Measurements from ENCODE around the gene DPM3.
"Not testable (repeated sequence)": the region's sequence is repeated elsewhere in the genome, so short reads cannot be mapped to it uniquely, and the experiment has no call there.

The DPM3 gene

DNA sequence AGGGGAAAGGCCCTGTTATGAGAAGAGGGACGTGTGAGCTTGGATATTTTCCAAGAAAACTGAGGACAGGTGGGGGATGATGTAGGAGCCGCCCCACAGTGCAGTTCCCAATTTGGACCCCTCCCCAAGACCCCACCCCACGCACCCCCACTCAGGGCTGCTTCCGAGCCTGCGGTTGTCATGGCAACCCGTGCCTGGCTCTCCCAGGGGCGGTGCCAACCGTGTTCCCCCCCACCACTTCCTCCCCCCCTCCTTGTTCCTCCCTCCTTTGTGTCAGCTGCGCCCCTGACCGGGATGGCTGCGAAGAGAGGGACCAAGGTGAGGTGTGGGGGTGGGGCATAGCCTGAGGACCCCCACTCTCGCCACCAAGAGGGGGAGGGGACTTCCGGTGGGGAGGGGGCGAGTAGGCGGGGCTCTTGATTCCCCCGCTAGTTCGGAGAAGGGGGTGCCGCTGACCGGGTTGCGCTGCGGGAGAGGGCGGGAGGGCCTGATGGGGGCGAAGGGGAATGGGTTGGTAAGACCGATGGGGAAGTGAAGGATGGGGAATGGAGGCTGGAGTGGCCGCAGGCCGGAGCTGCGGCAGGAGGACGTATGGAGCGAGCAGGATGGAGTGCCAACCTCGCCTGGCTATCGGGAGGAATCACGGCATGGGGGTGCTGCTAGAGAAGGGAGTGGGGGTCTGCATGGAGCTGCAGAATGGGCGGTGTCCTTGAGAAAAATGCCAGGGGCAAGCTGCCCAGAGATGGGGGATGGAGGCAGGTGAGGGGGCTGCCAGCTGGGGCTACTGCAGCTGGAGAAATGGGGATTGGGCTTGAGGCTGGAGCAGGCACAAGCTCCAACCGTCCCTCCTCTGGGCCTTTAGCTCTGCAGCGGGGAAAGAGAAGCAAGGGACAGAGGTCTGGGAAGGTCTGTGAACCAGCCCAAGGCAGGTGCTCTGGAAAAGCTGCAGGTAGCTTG, 34.3 kb upstream of the DPM3 start:
- DNase-seq, result peak; percentile 76

DNA sequence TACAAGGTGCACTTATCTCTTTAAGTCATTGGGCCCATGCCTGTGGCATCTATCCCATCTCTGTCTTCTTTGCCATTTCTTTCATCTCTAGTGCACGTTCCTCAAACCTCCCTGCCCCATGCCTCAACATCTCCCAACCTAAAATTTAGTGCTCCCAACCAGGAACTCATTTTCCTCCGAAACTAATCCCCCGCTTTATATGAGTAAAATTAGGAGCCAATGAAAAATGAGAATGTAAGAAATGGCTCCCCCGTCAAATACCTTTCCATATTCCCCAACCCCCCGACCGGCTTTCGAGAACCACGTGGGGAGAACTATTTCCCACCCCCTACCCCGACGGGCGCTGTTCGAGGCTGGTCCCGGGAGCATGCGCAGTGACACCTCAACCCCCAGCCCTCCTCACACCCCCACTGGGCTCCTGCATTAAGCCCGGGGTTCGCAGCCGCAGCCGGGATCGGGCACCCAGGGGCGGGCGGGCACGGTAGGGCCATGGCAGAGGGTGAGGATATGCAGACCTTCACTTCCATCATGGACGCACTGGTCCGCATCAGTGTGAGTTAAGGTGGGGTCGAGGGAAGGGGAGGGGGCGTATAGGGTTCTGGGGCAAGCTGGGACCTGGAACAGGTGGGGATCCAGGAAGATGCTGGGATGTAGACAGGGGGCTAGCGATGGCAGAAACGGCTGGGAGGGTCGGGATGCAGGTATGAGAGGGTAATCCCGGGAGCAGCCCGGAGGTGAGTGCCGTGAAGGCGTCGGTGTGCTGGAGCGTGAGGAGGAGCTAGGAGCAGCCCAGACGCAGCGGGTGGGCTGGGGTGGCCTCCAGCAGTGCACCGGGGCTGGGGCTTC, 33.4 kb upstream of the DPM3 start, which contains the start of gene TRIM46:
Gene TRIM46, plus strand, starts transcription at position 372 of the 846 bp plus-strand sequence. Its CDS starts 118 bp downstream, at position 490.
- DNase-seq, result peak; percentile 79

DNA sequence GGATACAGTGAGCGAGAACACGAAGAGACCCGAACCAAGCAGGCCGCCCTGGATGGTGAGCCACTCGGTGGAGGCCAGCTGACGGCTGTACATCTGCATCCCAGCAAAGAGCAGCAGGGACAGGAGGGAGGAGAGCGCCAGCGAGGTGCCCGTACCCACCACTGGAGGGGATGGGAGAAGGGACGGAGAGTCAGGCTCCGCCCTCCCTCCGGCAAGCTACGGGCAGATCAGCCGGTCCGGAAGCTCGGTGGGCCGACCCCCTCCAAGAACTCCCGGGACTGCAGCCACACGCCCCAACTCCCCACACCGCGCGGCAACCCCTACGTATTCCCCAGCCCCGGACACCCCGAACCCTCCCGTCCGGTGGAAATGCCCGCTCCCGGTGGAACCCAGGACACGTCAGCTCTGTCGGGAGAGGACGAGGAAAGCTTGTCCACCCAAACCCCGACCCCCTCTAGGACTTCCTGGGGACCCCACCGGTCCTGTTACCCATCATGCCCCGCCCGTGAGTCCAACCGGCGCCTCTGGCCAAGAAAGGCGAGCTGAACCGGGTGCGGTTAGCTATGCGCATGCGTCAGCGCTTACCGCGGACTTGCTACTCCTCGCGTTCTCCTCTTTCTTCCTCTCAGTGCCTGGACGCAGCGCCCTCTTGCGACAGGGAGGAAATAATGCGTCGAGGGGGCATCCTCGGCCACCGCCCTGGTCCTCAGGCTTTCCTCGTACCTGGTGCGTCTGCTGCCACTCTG, 32.6 kb upstream of the DPM3 start, which contains the start of gene KRTCAP2:
Gene KRTCAP2, minus strand, starts transcription at position 573 of the 746 bp plus-strand sequence. Its CDS starts 80 bp downstream, at position 493.
- peak; percentile 98 for DNase-seq

DNA sequence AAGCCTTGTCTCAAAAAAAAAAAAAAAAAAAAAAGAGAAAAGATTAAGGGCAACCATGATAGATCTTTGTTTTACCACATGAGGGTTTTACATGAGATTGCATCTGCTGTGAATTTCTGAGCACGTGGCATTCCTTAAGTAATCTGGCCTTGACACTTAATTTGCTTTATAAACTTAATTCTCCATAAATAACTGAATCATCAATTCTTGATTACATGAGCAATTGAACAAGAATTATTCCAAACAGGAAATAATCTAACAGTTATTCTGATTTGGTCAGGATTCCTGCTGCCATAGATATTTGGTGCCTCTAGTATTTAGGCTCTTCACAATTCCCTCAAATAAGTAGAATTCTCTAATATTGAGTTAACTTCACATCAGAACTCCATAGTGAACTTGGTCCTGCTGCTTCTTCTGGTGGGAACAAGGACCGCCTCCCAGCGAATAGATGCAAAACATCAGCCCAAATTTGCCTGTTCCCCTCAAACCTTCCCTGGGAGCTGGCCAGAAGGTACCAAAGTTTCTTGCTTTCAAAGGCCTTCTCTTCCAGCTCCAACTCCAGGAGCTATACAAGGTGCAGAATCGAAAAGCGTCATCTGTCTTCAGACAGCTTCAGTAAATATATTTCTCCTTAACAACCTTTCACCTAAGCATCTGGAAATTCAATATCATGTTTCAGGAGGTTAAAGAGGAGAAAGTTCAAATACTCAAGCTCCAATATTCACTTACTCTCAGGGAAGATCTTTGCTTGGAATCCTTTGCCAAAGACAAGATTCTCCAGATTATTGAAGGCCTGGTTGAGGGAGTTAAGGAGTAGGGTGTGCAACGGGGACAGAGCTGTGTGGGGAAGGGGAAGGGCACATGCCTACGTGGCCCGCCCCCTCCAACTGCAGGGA, 31.8 kb upstream of the DPM3 start:
- no peak for DNase-seq

DNA sequence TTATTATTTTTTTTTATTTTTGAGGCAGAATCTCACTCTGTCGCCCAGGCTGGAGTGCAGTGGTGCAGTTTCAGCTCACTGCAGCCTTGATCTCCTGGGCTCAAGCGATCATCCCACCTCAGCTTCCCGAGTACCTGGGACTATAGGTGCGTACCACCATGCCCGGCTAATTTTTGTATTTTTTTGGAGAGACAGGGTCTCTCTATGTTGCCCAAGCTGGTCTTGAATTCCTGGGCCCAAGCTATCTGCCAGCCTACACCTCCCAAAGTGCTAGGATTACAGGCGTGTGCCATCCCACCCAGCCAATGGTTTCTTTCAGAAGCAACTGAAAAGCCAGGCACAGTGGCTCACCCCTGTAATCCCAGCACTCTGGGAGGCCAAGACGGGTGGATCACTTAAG, 30.5 kb upstream of the DPM3 start:
- DNase-seq, result no peak

DNA sequence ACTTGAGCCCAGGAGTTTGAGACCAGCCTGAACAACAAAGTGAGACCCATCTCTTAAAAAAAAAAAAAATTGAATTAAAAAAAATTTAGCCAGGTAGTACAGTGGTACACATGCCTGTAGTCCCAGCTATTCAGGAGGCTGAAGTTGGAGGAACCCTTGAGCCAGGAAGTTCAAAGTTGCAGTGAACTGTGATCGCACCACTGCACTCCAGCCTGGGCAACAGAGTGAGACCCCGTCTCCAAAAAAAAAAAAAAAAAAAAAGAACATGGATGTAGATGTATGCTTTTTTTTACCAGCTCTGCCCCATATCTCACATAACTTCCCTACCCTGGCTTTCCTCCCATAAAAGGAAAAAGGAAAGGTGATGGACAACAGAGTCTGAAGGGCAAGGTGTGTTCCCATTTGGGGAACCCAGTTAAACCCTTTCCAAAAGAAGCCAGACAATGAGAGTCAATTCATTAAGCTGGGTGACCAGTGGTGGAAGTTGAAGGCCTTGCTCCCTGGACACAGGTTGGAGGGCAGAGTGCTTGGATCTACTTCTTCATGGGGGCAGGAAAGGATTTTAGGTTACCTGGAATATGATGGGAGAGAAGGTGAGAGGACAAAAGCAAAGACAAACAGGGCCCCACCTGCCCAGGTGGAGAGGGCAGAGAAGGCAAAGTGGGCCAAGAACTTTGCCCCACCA, 29.9 kb upstream of the DPM3 start:
- no peak for DNase-seq

DNA sequence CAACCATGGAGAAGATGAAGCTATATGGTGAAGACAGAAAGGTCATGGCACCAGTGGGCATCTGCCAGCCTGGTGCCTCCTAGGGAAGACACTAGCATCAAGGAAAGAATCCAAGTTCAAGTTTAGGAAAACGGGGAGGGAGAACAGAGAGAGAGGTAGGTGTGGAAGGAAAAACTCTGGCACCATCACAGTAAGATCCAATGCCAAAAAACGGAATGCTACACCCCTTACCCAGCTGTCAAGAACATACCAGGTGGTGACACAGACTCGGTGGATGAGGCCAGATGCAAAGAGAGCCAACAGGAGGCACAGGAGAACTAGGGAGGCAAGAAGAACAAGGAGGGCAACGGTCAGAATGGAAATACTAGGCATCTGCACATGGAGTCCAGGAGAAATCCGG, 29.2 kb upstream of the DPM3 start:
- no peak for DNase-seq

DNA sequence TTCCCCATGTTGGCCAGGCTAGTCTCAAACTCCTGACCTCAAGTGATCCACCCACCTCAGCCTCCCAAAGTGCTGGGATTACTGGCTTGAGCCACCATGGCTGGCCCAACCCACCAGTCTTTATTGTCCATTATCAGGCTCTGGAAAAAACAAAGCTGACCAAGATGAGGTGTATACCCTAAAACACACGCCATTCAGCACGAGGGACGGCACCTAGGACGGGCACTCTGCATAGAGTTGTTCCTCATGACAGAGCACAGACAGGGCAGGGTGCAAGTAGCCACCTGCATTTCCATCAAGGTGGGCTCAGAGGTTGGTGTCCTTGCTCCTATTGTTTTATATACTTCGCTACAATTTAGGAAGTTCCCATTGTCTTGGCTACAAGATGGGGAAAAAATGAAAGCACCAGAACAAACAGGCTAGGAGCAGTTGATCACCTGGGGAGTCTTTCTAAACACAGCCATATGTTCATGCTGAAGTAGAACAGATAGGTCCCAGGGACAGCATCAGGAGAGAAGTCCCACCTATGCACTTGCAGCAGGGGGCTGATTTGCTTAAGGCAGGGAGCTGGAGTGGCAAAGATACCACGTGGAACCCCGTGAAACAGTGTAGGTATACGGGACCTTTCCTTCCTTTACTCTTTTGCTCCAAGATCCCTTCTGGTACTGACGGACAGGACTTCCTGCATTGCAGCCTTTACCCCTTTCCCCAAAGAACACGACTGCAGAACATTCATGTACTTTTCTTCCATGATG, 28.3 kb upstream of the DPM3 start:
- no peak for DNase-seq

DNA sequence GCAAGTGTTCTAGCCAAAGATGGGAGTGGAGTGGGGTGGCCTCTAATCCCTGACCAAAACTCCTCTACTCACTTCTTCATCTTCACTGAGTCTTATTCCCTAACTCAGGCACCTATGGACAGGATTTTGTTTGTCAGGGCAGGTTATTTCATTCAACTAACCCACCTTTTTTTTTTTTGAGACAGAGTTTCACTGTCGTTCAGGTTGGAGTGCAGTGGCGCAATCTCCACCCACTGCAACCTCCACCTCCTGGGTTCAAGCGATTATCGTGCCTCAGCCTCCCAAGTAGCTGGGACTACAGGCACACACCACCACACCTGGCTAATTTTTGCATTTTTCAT, 27.7 kb upstream of the DPM3 start:
- DNase-seq, result not testable (repeated sequence)

DNA sequence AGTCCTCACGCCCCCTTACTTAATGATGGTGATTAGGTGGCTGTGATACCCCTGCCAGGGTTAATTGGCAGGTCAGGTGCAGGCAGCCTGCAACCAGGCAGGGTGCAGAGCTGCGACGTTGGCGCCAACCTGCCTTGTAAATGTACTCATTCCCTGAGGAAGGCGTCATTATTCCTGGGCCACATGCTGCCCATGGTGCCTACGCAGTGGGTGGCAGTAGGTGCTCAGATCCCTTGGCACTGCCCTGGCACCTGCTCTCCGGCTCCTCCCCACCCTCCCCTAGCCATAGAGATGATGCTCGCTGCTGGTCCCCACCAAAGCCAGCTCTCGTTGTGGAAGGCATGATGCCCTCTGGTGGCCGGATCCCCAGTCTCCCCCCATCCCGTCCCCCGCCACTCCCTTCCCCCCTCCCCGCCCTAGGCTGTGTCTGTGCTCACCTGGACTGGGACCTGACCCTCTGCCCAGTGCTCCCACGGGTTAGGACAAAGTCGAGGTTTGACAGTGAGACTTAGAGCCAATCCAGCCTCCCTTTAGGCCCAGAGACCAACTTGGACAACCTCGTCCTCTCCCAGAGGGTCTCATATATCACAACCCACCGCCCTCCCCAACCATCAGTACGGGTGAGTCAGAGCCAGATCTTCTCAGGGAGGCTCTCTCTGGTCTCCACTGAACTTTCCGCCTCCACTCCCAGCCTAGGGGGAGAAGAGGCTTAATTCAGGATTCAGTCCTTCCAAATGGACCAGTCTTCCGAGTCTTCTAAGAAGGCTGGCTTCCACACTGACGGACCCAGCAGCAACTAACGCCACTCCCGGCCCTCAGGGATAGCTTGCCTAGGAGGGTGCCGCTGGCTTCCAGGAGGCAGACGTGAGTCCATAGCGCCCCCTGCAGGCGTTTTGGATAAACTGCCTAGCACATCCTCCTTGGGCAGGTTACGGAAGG, 27.1 kb upstream of the DPM3 start:
- DNase-seq, result peak; percentile 91

DNA sequence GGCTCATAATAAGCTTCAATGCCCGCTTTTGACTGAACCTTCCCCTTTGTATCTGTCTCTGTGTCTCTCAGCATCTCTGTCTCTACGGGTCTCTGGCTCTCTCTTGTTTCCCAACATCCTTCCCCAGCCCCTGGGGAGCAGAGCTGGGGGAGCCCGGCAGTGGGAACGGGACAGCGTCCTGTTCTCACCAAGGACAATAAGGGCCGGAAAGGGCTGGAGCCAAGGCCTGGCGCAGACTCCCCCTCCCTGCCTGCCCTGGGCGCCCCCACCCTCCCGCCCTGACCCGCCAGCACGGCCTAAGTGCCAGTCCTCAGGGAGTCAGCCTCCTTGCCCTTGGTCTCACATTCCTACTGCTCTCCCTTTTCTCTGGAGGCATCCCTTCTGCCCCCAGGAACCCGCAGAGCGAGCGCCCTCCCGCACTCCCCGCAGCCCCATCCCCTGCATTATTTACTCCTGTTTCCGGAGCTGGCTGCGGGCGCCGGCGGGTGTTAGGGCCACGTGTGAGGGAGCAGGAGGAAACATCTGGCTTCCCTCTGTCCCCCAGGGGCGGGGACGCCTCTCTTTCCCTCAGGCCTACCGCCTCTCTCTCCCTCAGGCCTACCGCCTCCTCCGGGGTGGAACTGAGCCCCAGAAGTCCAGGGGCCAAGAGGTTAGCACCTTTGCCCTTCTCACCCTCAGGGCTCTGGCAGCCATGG, 26.3 kb upstream of the DPM3 start:
- DNase-seq, result peak; percentile 24

DNA sequence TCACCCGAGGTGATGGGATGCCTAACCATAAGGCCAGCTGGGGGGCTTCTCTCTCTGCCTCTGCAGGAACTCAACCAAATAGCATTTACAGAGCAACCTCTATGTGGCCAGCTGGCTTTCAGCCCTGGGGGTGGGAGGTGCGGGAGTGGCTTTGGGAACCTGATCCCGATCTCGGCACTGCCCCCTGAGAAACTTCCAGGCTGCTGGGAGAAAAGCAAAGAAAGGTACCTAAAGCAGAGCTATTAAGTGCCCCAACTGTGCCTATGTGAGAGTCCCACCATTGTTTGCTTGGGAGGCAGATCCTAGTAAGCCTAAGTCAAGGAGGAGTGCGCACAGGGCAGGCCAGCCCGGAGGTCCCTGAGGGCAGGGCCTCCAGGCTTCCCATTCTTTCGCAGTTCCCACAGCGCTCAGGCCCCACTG, 25.7 kb upstream of the DPM3 start:
- DNase-seq, result no peak

DNA sequence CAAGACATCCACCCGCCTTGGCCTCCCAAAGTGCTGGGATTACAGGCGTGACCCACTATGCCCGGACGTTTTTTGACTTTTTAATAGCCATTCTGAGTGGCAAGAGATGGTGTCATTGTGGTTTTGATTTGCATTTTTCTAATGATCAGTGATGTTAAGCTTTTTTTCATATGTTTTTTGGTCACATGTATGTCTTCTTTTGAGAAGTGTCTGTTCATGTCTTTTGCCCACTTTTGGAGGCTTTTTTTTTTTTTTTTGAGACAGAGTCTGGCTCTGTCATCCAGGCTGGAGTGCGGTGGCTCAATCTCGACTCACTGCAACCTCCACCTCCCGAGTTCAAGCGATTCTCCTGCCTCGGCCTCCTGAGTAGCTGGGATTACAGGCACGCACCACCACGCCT, 24.3 kb upstream of the DPM3 start:
- not testable (repeated sequence) for DNase-seq

DNA sequence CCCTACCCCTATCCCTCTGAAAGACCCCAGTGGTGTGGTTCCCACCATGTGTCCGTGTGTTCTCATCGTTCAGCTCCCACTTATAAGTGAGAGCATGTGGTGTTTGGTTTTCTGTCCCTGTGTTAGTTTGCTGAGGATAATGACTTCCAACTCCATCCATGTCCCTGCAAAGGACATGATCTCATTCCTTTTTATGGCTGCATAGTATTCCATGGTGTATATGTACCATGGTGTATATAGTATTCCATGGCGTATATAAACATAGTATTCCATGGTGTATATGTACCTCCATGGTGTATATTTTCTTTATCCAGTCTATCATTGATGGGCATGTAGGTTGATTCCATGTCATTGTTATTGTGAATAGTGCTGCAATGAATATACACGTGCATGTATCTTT, 23.5 kb upstream of the DPM3 start:
- DNase-seq, result not testable (repeated sequence)

DNA sequence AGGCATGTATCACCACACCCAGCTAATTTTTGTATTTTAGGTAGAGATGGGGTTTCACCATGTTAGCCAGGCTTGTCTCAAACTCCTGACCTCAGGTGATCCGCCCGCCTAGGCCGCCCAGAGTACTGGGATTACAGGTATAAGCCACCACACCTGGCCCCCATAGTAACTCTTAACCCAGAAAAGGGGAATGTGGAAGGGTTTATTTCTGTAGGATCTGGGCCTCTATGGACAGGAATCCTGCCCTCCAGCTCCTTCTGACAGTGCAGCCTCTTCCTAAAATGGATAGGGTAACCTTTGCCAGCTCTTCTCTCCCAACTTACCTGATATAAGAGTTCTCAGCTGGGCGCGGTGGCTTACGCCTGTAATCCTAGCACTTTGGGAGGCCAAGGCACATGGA, 22.3 kb upstream of the DPM3 start:
- DNase-seq, result not testable (repeated sequence)

DNA sequence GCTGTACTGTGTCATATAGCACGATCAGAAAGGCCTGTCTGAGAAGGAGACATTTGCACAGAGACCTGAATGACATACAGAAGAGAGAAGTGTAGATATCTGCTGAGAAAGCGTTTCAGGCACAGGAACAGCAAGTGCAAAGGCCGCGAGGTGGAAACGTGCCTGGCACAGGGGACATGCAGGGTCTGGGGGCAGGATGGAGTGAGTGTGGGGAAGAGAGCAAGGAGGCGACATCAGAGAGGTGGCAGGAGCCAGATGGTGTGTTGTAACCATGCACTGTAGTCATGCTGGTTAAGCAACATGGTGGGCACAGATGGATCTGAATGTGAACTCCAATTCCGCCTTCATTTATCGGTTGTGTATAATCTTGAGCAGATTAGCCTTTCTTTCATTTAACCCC, 19.8 kb upstream of the DPM3 start:
- no peak for DNase-seq

DNA sequence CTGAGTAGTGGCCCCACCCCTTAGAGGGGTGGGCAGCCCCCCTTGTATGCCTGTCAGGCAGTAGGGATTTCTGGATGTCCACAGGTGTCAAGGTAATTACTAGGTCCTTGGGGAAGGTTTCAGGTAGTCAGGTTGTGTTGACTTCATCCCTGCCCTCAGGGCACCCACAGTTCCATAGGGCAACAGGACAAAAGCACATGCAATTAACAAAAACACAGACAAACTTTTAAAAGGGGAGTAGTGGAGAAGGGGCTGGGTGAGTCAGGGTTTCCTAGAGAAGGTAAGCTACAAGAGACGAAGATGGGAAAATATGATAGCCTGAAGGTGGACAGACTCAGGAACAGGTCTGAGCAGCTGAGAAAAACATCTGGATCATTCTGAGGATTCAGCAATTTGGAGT, 18.7 kb upstream of the DPM3 start:
- DNase-seq, result no peak

DNA sequence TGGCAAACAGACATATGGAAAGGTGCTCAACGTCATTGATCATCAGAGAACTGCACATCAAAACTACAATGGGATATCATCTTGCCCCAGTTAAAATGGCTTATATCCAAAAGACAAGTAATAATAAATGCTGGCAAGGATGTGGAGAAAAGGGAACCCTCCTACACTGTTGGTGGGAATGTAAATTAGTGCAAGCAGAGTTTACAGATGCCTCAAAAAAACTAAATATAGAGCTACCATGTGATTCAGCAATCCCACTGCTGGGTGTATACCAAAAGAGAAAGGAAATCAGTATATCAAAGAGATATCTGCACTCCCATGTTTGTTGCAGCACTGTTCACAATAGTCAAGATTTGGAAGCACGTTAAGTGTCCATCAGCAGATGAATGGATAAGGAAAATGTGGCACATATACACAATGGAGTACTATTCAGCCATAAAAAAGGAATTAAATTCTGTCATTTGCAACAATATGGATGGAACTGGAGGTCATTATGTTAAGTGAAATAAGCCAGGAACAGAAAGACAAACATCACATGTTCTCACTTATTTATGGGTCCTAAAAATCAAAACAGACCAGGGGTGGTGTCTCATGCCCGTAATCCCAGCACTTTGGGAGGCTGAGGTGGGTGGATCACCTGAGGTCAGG, 15.8 kb upstream of the DPM3 start:
- DNase-seq, result not testable (repeated sequence)

All from NCI-H1092 (cell line).